GM12878 (cell line): ENCODE measurements around the gene EFNA1. TPM values are rescaled to one million over a fixed set of nuclear protein-coding genes. Genes with fewer than 3 reads are reported as not detected.
"Not testable (repeated sequence)": the region's sequence is repeated elsewhere in the genome, so short reads cannot be mapped to it uniquely, and the experiment has no call there.

Experiments
- ATAC-seq: fragments of 200-7000 bp; cut with Tn5 transposase; 3 replicates; pipeline ENCODE4 v1.9.1; 2020; ENCODE audit warnings: mild to moderate bottlenecking, moderate library complexity
- BruUV-seq: library from RNA; stranded (reverse); fragments of 400-500 nt; replicated peaks from 2 replicates; lab custom pipeline; 2021; lab: Mats Ljungman, UMichigan
- CTCF ChIA-PET: fragments of 300-600 bp; sonication (Branson Sonifier 250); formaldehyde crosslinking; extraction: SDS; loops from one replicate; lab custom pipeline; 2021; ENCODE audit warnings: inconsistent platforms; lab: Yijun Ruan, JAX
- POLR2A ChIA-PET: fragments of 350-600 bp; formaldehyde crosslinking; extraction: SDS; loops from one replicate; lab custom pipeline; 2021; ENCODE audit warnings: inconsistent platforms; lab: Charles Lee
- RAD21 ChIA-PET: fragments of 300-600 bp; sonication (Branson Sonifier 250); formaldehyde crosslinking; loops from one replicate; lab custom pipeline; 2023; ENCODE audit warnings: antibody characterized with exemption; ENCODE audit not compliant: unreplicated experiment; lab: Charles Lee
- SMC1A ChIA-PET: fragments of 300-600 bp; sonication (Branson Sonifier 250); formaldehyde crosslinking; loops from one replicate; lab custom pipeline; 2023; ENCODE audit not compliant: unreplicated experiment, uncharacterized antibody; lab: Charles Lee
- DNase-seq: peaks from one replicate; pipeline ENCODE4 v3.0.0-alpha.2; 2011; ENCODE audit warnings: low read depth, low spot score
- FAIRE-seq: peaks from 3 replicates; lab custom pipeline; 2011; peaks lifted over from hg19 to GRCh38; lab: Jason Lieb, UNC
- H2AFZ ChIP-seq: 2 replicates; pipeline ENCODE4 v1.6.0; 2011; ENCODE audit warnings: low read depth, low read length, control low read depth; ENCODE audit not compliant: control insufficient read depth
- H3K27ac ChIP-seq: 2 replicates; pipeline ENCODE4 v1.5.1; 2011; ENCODE audit warnings: control low read depth; ENCODE audit not compliant: control insufficient read depth, insufficient read depth
- H3K27me3 ChIP-seq, 2 experiments: replicated peaks in 1 of 2; 2 replicates each; pipeline versions ENCODE4 v1.6.0 to v1.6.1; 2011; ENCODE audit warnings: low read length in 1 of 2; ENCODE audit not compliant: control insufficient read depth in 2 of 2, insufficient read depth in 2 of 2
- H3K36me3 ChIP-seq, 2 experiments: 2 replicates each; pipeline ENCODE4 v1.5.1; 2011; ENCODE audit warnings: low read length in 1 of 2; ENCODE audit not compliant: control insufficient read depth in 2 of 2, insufficient read depth in 2 of 2
- H3K4me1 ChIP-seq: 2 replicates; pipeline ENCODE4 v1.6.1; 2011; ENCODE audit warnings: mild to moderate bottlenecking, low read length, moderate library complexity, mixed read lengths; ENCODE audit not compliant: control insufficient read depth, insufficient read depth
- H3K4me2 ChIP-seq: 2 replicates; pipeline ENCODE4 v1.6.0; 2011; ENCODE audit warnings: control low read depth; ENCODE audit not compliant: control insufficient read depth, insufficient read depth
- H3K4me3 ChIP-seq: fragments of 200-600 bp; sonication (generic); 2 replicates; pipeline ENCODE4 v1.5.1; 2016
- H3K79me2 ChIP-seq: 2 replicates; pipeline ENCODE4 v1.6.0; 2011; ENCODE audit warnings: low read length; ENCODE audit not compliant: control insufficient read depth, insufficient read depth
- H3K9ac ChIP-seq: 2 replicates; pipeline ENCODE4 v1.8.0; 2011; ENCODE audit warnings: low read length, control low read depth, mixed read lengths; ENCODE audit not compliant: control insufficient read depth, insufficient read depth
- H3K9me3 ChIP-seq: replicated peaks from 3 replicates; pipeline ENCODE4 v1.5.1; 2011; ENCODE audit warnings: mild to moderate bottlenecking, low read length; ENCODE audit not compliant: control insufficient read depth, insufficient read depth
- H4K20me1 ChIP-seq: 2 replicates; pipeline ENCODE4 v1.6.0; 2011; ENCODE audit not compliant: control insufficient read depth, insufficient read depth
- E2F8 ChIP-seq: fragments of 450-650 bp; IDR thresholded peaks from 2 replicates; pipeline ENCODE4 v1.6.1; 2018; ENCODE audit warnings: mild to moderate bottlenecking, low read depth, moderate library complexity; ENCODE audit not compliant: partially characterized antibody
- WGBS: methylation state at CpG from one replicate; pipeline ENCODE4 v1.1.6; 2016; ENCODE audit warnings: low lambda C conversion rate; ENCODE audit not compliant: insufficient replicate concordance, insufficient coverage; ENCODE audit errors: missing lambda C conversion rate; 5-methylcytosine and 5-hydroxymethylcytosine counted together
- in situ Hi-C: fragments of 300-500 bp; cut with MboI; formaldehyde crosslinking; loops from 9 replicates; pipeline ENCODE4 v1.14.3; 2018; ENCODE audit warnings: mixed read lengths
- intact Hi-C: fragments of 100-400 bp; cut with micrococcal nuclease; formaldehyde crosslinking; loops from one replicate; pipeline ENCODE4 v1.14.2; 2022; ENCODE audit not compliant: unreplicated experiment
- polyA plus RNA-seq, 11 experiments: library from polyadenylated mRNA; depleted of rRNA in 4 of 11; unstranded in 6 of 11; stranded (reverse) in 5 of 11; fragments of >200 nt; fragmentation: Nextera tagmentation in 4 of 11; fragmentation: Illumina TruSeq in 1 of 11; extraction: Ambion mirVana in 4 of 11; extraction: Trizol in 1 of 11; gene quantifications; 1 replicate in 1 of 11; 2 replicates in 10 of 11; pipeline versions ENCODE4 v1.2.1 to v1.2.3, GENCODE V29; 2011 to 2016; ENCODE audit warnings: inconsistent platforms in 2 of 11, missing spikeins in 2 of 11, low read depth in 1 of 11
- total RNA-seq, 4 experiments: library from RNA; depleted of rRNA in 3 of 4; stranded (reverse); fragments of >200 nt in 3 of 4; fragmentation: Illumina TruSeq in 1 of 4; extraction: Trizol in 1 of 4; gene quantifications; 2 replicates each; pipeline versions ENCODE4 v1.2.1 to v1.2.3, GENCODE V29; 2013 to 2021

Gene EFNA1
- total and polyA plus RNA-seq, 10 of the 15 experiments (the other 5 are each of a cell fraction or from before 2014, with no cell fraction given) = 0.13 to 7.5 (median 0.28) TPM; not detected in 5

- intact Hi-C loops, DNase-seq, H3K4me3 ChIP-seq, H4K20me1 ChIP-seq, H3K9me3 ChIP-seq, H3K36me3 ChIP-seq, ATAC-seq, H3K4me1 ChIP-seq, H3K79me2 ChIP-seq, H3K9ac ChIP-seq, FAIRE-seq, H3K4me2 ChIP-seq, RAD21 ChIA-PET, H3K27ac ChIP-seq, BruUV-seq, H3K27me3 ChIP-seq, H2AFZ ChIP-seq: not testable (repeated sequence)
- ChIA-PET CTCF (interaction anchor here (1.4 to 12.1 kb wide), 3 partner anchors 8 to 74 kb away, joined by 6 to 284 read pairs (median 89); partner anchors contain the start of gene KRTCAP2), SMC1A (interaction anchor here (2.0 kb wide), 1 partner anchor 73 kb away, joined by 7 read pairs; no protein-coding TSS in a partner anchor), POLR2A (interaction anchor here (0.6 to 0.7 kb wide), 3 partner anchors 15 to 918 kb away, joined by 3 to 5 read pairs (median 4); no protein-coding TSS in a partner anchor)
- 58% methylated on average over 11 of the region's 11 CpGs for WGBS
- in situ Hi-C loops = loop anchor here (5.0 kb wide), 1 partner anchor 72 kb away; no protein-coding TSS in a partner anchor
These were observed 36.9 kb downstream of the EFNA1 start for GRCh38 chr1:155164625-155165024.

- H3K9ac ChIP-seq = no peak overlapping the region
- ChIA-PET CTCF (interaction anchor here (1.0 to 12.1 kb wide), 5 partner anchors 11 to 80 kb away, joined by 3 to 284 read pairs (median 13); no protein-coding TSS in a partner anchor), SMC1A (interaction anchor here (1.8 to 5.9 kb wide), 5 partner anchors 31 to 75 kb away, joined by 6 to 37 read pairs (median 7); partner anchors contain the start of gene SLC50A1), POLR2A (interaction anchor here (0.6 to 1.3 kb wide), 3 partner anchors 12 to 75 kb away, joined by 3 to 5 read pairs (median 3); no protein-coding TSS in a partner anchor), RAD21 (interaction anchor here (0.8 to 5.1 kb wide), 3 partner anchors 15 to 76 kb away, joined by 3 to 71 read pairs (median 14); no protein-coding TSS in a partner anchor)
- peaks cover 0 to 3% of the 10 kb centered on the region in 2 experiments; a peak in 1 of 4 replicates for H3K36me3 ChIP-seq
- H3K9me3 ChIP-seq = no peaks in the 10 kb centered on the region
- no peak for FAIRE-seq
- no peak overlapping the region for H3K27ac ChIP-seq
- intact Hi-C loops (no loop called here), in situ Hi-C loops (loop anchor here (5.0 kb wide), 1 partner anchor 74 kb away; no protein-coding TSS in a partner anchor)
- no peak for ATAC-seq
- DNase-seq = no peak
- no peak overlapping the region for H3K4me3 ChIP-seq
- H4K20me1 ChIP-seq = no peaks in the 10 kb centered on the region
- no TSS peak for BruUV-seq
- peaks cover 3% of the 10 kb centered on the region for H3K4me1 ChIP-seq
- TF ChIP-seq E2F8 = no peak
- no peaks in the 10 kb centered on the region for H3K27me3 ChIP-seq
- H3K4me2 ChIP-seq = no peak overlapping the region
- no peaks in the 10 kb centered on the region for H3K79me2 ChIP-seq
- WGBS = 80% methylated on average over 8 of the region's 8 CpGs
- no peak overlapping the region for H2AFZ ChIP-seq
These were observed 38.4 kb downstream of the EFNA1 start for GRCh38 chr1:155166051-155166470.
